COLO829 (cell line): ENCODE data around the gene PMAIP1.

Experiments used
- DNase-seq: peaks from one replicate; pipeline ENCODE4 v3.0.0; 2012; ENCODE audit warnings: low spot score

The PMAIP1 gene

DNA sequence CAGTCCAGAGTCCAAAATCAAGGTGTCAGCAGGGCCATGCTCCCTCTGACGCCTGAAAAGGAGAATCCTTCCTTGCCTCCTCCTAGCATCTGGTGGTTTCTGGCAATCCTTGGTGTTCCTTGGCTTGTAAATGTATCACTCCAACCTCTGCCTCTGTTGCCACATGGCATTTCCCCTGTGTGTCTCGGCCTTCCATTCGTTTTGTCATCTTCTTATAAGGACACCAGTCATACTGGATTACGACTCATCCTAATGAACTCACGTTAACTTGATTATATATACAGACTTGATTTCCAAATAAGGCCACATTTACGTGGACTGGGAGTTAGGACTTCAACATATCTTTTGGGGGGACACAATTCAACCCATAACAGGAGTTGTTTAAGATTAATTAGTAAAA is 15.8 kb downstream of the PMAIP1 start:
- no peak for DNase-seq

DNA sequence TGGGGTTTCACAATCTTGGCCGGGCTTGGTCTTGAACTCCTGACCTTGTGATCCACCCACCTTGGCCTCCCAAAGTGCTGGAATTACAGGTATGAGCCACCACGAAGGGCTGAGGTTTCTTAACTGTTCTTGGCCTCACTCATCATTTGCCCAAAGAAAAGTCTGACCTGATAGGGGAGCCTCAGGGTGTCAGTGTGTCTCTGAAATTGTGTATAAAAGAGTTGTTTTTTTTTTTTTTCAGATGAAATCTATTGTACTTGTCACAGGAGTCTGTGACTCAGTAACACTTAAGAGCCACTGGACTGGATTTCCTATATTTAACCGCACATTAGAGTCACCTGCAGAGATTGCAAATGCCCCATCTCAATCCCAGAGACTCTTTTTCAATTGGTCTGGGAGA is 16.9 kb downstream of the PMAIP1 start:
- DNase-seq = no peak

DNA sequence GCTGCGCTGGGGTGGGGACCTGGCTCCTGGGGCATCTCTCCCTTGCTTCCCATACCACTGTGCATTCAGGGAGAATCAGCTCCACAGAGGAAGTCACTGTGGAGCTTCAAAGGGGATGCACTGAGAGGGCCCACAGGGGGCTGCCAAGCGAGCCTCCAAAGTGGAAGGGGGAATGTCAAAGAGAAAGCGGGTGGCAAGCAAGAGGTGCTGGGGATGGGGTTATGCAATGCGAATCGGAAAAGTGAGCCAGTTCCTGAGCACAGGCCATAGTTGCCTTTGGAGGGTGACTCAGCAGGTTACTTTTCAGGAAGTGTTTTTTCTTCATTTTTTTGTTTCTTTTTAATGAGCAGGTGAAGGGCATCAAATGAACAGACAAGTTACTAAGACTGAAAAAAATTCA is 17.6 kb downstream of the PMAIP1 start:
- no peak for DNase-seq

GRCh38 chr18:59918320-59918755 is 18.5 kb downstream of the PMAIP1 start:
- no peak for DNase-seq

DNA sequence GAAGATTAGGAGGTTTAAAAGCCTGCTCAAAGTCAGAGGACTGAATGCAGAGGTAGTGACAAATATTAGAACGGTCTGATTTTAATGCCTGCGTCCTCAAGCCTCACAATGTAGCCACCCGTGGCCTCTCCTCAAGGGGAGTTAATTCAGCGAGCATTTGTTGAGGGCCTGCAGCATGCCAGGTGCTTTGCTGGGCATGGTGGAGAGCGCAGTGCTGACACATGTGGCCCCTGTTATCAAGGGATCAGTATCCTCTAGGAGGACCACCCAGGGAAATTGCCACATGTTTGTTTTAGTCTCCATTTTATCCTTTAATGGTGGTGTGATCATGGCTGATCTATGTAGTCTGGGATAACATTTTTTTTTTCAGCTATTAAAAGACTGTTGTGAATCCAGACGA is 19.2 kb downstream of the PMAIP1 start:
- no peak for DNase-seq

DNA sequence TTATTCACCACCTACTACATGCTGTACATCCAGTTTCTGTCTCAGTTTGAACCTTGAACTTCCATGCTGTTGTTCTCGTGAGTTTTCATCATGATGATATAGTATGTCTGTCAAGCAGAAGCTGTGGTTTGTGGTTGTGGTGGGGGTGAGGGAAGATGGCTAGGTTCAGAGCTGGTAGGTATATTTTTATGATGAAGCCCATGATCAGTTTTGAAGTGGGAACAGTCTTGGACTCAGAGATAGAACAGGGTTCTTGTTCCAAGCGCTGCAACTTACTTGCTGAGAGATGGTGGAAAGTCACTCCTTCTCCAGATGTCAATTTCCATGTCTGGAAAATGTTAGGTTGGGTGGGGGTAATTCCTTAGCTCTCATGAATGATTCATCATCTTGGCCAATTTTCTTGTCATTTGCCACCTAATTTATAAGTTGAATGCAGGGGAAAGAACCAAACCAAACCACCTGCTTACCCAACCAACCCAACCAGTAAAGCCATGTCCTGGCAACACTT is 21.6 kb downstream of the PMAIP1 start:
- no peak for DNase-seq

DNA sequence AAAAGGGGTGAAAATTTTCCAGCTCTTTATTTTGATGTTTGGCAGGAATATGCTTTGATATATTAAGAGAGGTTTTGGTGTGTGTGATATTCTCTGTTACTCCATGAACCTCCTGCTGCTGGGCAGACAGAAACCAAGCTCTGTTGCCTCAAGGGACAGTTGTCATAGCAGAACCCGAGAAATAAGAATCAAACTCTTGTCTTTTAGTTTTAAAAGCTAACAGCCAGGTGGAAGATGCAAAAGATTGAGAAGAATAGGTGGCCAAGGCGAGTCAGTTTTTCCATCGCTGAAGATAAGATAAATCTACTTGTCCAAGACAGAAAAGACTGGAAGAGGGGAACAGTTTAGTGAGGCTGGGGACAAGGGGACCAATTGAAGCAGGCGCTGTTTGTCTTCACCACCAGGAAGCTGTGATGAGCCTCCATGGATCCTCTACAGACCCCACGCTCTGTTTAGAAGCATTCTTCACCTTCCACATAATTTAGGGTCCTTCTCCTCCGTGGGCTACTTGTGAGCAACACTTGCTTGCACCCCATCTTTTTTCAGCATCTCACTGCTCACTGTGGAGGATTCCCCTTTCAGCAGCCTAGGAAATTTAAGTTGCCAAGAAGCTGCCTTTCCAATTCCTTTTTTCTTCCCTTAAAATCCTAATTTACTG is 23.9 kb downstream of the PMAIP1 start:
- DNase-seq = no peak

- DNase-seq = no peak
Measured at GRCh38 chr18:59926131-59926530, 26.3 kb downstream of the PMAIP1 start.

DNA sequence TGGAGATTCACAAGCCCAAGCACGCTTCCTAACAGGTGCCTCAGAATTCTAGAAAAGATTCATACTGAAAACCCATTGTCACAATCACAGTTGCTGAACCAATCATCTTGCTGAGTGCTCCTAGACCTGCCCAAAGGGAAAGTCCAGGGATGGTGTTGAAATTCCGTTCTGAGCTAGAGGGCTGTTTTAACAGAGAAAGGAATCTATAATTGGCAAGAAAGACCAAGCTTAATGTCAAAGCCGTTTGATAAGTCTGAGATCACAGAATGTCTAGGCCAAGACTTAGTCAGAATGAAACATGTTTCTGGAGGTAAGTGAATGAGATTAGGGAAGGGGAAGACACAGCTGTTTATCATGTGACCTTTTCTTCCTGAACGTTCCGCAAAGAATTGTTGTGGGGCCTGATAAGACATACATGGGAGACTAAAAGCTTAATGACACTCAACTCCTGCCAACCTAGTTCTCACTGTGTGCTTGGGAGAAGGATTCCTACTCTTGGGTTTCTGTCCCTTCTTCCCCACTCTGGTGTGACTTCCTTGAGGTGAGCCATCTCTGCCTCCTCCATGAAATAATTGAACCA is 27.5 kb downstream of the PMAIP1 start:
- no peak for DNase-seq

GRCh38 chr18:59928201-59928600 is 28.4 kb downstream of the PMAIP1 start:
- DNase-seq = no peak

- no peak for DNase-seq
Measured at GRCh38 chr18:59929621-59930295, 30.0 kb downstream of the PMAIP1 start.

DNA sequence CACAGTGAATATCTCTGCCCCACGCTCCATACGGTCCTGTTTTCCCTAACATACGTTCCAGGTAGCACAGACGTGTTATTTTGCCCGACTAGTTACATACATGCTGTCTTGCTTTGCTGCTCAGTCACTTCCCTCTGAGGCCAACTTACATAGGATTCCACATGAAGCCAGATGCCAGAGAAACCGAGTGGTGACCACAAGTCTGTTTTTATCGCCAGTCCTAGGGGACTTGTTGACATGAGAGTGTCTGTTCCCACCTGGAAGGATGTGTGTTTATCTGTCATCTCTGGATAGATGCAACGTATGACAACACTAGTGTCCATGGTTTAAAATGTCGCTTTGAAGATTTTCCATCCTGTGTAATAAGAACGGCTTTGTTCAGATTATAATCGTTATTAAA is 32.6 kb downstream of the PMAIP1 start:
- no peak for DNase-seq

- DNase-seq = no peak
Measured at GRCh38 chr18:59938676-59939075, 38.9 kb downstream of the PMAIP1 start.

DNA sequence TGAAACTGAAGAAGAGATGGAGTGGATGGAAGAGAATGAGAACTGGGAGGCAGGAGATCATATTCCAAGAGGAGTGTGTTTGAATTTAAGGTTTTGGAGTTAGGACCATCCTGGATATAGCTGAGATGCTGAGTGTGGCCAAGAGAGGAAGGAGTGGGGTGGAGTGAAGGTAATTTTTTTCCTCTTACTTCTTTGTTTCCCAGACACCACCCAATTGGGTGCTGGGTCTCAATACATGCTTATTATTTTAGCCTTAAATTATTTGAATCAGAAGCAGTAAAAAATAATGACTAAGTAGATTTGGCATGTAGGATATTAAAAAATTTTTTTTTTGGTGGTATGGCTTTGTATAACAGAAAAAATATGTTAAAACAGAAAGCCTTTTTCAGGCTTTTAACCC is 39.3 kb downstream of the PMAIP1 start:
- no peak for DNase-seq

DNA sequence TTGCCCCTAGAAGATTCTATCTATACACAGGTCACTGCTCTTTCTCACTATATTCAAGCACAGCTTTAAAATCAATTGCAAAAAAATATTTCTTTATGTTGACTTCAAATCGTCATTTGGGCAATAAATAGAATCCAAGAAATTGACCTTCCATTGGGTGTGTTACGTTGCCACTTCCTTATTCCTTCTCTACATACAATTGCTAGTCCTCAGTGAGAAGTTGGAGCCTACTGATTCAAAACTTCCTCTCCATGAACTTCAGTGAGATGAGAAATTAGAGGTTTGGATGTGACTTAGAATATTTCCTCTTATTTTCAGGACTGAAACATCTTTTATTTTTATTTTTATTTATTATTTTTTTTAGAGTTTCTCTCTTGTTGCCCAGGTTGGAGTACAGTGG is 40.3 kb downstream of the PMAIP1 start:
- DNase-seq = no peak

- DNase-seq = no peak
Measured at GRCh38 chr18:59941331-59941730, 41.5 kb downstream of the PMAIP1 start.

DNA sequence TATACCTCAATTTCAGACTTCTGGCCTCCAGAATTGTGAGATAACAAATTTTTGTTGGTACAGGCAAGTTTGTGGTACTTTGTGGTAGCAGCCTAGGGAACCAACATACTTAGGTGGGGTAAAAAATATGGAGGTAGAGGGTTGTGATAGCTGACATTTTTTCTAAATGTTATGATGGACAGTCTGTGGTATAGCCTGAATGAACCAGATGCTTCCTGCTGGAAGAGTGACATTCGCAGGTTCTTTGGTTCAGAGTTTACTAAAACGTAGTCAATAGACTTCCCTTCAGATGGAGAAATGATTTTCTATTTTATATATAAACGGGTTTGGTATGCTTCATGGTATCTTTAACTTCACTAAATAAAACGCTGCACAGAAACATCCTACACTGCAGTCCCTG is 42.8 kb downstream of the PMAIP1 start:
- DNase-seq = no peak

DNA sequence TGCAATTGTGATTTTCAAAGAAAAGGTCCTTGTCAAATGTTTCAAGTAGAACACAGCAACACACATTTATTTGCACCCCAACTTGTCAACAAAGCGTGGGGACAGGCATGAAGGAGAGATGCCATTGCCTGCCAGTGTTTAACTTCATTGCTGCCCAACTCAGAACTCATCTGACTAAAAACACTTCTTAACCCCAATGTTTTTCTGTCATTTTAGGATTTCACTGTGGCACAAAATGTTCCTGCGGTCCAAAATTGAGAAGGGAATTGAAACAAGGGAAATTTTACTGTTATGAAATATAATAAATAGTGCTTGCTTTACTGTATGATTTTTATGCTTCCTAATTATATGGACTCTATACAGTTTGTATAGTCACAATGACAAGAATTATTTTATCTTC is 45.7 kb downstream of the PMAIP1 start:
- DNase-seq = no peak

DNA sequence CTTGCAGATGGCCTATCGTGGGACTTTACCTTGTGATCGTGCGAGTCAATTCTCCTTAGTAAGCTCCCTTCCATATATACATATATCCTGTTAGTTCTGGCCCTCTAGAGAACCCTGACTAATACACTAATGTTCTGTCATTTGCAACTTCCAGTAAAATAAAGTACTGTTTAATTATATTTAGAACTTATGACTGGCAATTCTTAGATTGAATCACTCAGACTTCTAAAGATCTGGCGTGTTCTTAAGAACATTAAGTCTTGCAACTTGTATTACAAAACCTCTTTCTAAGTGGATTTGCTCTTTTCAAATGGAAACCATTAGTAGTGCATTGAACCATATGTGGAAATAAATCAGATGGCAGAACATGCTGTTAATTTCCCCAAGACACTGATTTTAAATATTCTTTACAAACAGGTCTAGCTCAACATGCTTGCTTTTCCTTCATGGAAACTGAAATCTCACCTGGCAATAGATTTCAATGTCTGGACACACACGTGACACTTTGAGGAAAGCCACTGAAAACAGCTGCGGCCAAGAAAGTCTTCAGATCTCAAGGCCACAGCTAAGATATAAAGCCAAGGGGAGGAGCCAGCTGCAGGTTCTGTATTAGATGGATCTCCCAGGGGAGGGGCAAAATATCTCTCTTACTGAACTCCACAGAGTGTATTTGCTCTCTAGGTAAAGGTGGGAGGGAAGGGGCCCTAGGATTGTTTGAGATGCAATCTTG is 50.6 kb downstream of the PMAIP1 start:
- no peak for DNase-seq

DNA sequence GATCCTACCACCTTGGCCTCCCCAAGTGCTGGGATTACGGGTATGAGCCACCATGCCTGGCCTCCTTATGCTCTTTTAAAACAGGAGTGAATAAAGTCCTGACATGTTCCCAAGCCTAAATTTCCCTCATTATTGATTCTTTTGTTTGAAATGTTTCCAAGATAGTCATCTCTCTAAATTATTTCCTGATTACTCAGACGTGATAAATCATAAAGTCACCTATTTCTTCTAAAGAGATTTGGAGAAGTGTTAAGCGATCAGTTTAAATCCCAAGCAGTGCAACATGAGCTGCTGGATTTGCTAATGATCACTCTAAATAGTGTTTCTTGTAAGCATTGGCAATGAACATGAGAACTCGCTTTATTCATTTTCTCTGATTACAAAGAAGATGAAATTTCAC is 51.8 kb downstream of the PMAIP1 start:
- DNase-seq = no peak

- DNase-seq = no peak
Measured at GRCh38 chr18:59952283-59953007, 52.6 kb downstream of the PMAIP1 start.
